K562 (cell line): ENCODE data around the gene SEPHS2. TPM values are rescaled to one million over a fixed set of nuclear protein-coding genes. Genes with fewer than 3 reads are reported as not detected.

Experiments used
- CREB1 ChIP-seq, 2 experiments: sonication (generic) in 1 of 2; formaldehyde crosslinking in 1 of 2; IDR thresholded peaks; 2 replicates each; pipeline versions ENCODE4 v1.6.1 to v1.8.0; 2012 to 2022; ENCODE audit warnings: inconsistent platforms in 1 of 2, mild to moderate bottlenecking in 1 of 2, missing genetic modification reagents in 1 of 2, moderate library complexity in 1 of 2
- HCFC1 ChIP-seq: IDR thresholded peaks from 2 replicates; pipeline ENCODE4 v1.6.1; 2012; ENCODE audit warnings: low read depth, low read length, improper control_type of control experiment
- KDM4B ChIP-seq, 2 experiments: fragments of 450-650 bp in 1 of 2; sonication (generic) in 1 of 2; IDR thresholded peaks; 2 replicates each; pipeline ENCODE4 v1.6.1; 2016 to 2017; ENCODE audit warnings: borderline replicate concordance in 2 of 2, antibody characterized with exemption in 1 of 2, low read depth in 1 of 2, mild to moderate bottlenecking in 1 of 2
- L3MBTL2 ChIP-seq: fragments of 450-650 bp; IDR thresholded peaks from 2 replicates; pipeline ENCODE4 v1.6.1; 2016; ENCODE audit warnings: mild to moderate bottlenecking, moderate library complexity
- MCM7 ChIP-seq, 2 experiments: fragments of 450-650 bp; IDR thresholded peaks; 2 replicates each; pipeline ENCODE4 v1.6.1; 2016 to 2018
- MECOM ChIP-seq: fragments of 250-450 bp; sonication (Bioruptor Pico); IDR thresholded peaks from 2 replicates; pipeline ENCODE4 v1.8.0; 2022; ENCODE audit warnings: inconsistent platforms
- MYC ChIP-seq, 2 experiments: fragments of 250-450 bp in 1 of 2; sonication (Bioruptor Pico) in 1 of 2; IDR thresholded peaks; 2 replicates each; pipeline versions ENCODE4 v1.5.1 to v1.6.1; 2012 to 2021; ENCODE audit warnings: low read depth in 2 of 2, borderline replicate concordance in 1 of 2, improper control_type of control experiment in 1 of 2, low read length in 1 of 2, mild to moderate bottlenecking in 1 of 2, moderate library complexity in 1 of 2
- NR2F6 ChIP-seq: fragments of 450-650 bp; formaldehyde crosslinking; IDR thresholded peaks from 2 replicates; pipeline ENCODE4 v1.4.0; 2020; ENCODE audit warnings: mild to moderate bottlenecking
- PHB2 ChIP-seq: fragments of 450-650 bp; IDR thresholded peaks from 2 replicates; pipeline ENCODE4 v1.6.1; 2017; ENCODE audit warnings: low read depth
- POLR3A ChIP-seq: IDR thresholded peaks from 2 replicates; pipeline ENCODE4 v1.6.1; 2011; ENCODE audit warnings: borderline replicate concordance, mild to moderate bottlenecking, moderate library complexity; ENCODE audit not compliant: insufficient read length, insufficient read depth; ENCODE audit errors: extremely low read depth
- PRMT5 ChIP-seq: sonication (generic); formaldehyde crosslinking; IDR thresholded peaks from 2 replicates; pipeline ENCODE4 v1.5.0; 2020; ENCODE audit warnings: missing genetic modification reagents
- RBBP5 ChIP-seq: fragments of 200-600 bp; sonication (generic); IDR thresholded peaks from 2 replicates; pipeline ENCODE4 v1.6.1; 2012; ENCODE audit warnings: borderline replicate concordance, mild to moderate bottlenecking, low read length, control low read depth, inconsistent platforms; ENCODE audit not compliant: insufficient read depth, poor library complexity, severe bottlenecking
- SAFB ChIP-seq: fragments of 200-400 bp; formaldehyde crosslinking; IDR thresholded peaks from 2 replicates; pipeline ENCODE4 v1.6.1; 2017; ENCODE audit warnings: low read depth, low read length, borderline replicate concordance
- TAF1 ChIP-seq: IDR thresholded peaks from 2 replicates; pipeline ENCODE4 v1.6.1; 2011; ENCODE audit warnings: mild to moderate bottlenecking, low read length, moderate library complexity; ENCODE audit not compliant: insufficient read depth, control insufficient read depth, severe bottlenecking; ENCODE audit errors: extremely low read depth
- TAF9B ChIP-seq: fragments of 450-650 bp; IDR thresholded peaks from 2 replicates; pipeline ENCODE4 v1.6.1; 2018; ENCODE audit warnings: mild to moderate bottlenecking; ENCODE audit not compliant: partially characterized antibody
- TBL1XR1 ChIP-seq, 2 experiments: IDR thresholded peaks; 2 replicates each; pipeline ENCODE4 v1.6.1; 2012; ENCODE audit warnings: improper control_type of control experiment in 2 of 2, low read length in 2 of 2, mild to moderate bottlenecking in 1 of 2
- YBX1 ChIP-seq: fragments of 450-650 bp; IDR thresholded peaks from 2 replicates; pipeline ENCODE4 v1.7.1; 2016; ENCODE audit warnings: mild to moderate bottlenecking
- ZBED1 ChIP-seq: IDR thresholded peaks from 2 replicates; pipeline ENCODE4 v1.6.1; 2014
- ZFX ChIP-seq: sonication (generic); formaldehyde crosslinking; IDR thresholded peaks from 2 replicates; pipeline ENCODE4 v1.8.0; 2022; ENCODE audit warnings: mild to moderate bottlenecking, missing genetic modification reagents, moderate library complexity
- ZNF239 ChIP-seq: fragments of 250-450 bp; sonication (Bioruptor Pico); IDR thresholded peaks from 2 replicates; pipeline ENCODE4 v1.4.0; 2020; ENCODE audit warnings: mild to moderate bottlenecking
- ZNF766 ChIP-seq: fragments of 200-800 bp; sonication (Bioruptor generic); conservative IDR thresholded peaks from 2 replicates; pipeline ENCODE4 v1.6.1; 2016; ENCODE audit warnings: missing genetic modification characterization, missing compliant biosample characterization
- polyA plus RNA-seq, 8 experiments: library from polyadenylated mRNA; depleted of rRNA in 4 of 8; stranded (reverse) in 5 of 8; unstranded in 3 of 8; fragments of >200 nt; fragmentation: Nextera tagmentation in 2 of 8; fragmentation: Illumina TruSeq in 1 of 8; extraction: Ambion mirVana in 2 of 8; extraction: Trizol in 1 of 8; gene quantifications; 2 replicates each; pipeline versions ENCODE4 v1.2.1 to v1.2.3, GENCODE V29; 2011 to 2014; ENCODE audit warnings: inconsistent platforms in 1 of 8, missing spikeins in 1 of 8
- total RNA-seq, 7 experiments: library from RNA; depleted of rRNA in 6 of 7; stranded (reverse); fragments of >200 nt in 6 of 7; fragmentation: Illumina TruSeq in 2 of 7; extraction: Trizol in 2 of 7; gene quantifications; 2 replicates each; pipeline versions ENCODE4 v1.2.1 to v1.2.3, GENCODE V29; 2011 to 2021; ENCODE audit warnings: low replicate concordance in 1 of 7
- TF ChIP-seq, protein P1 (sequence below): fragments of 250-450 bp; sonication (Bioruptor Pico); IDR thresholded peaks from 2 replicates; pipeline ENCODE4 v1.4.0; 2020; ENCODE audit warnings: borderline replicate concordance
- TF ChIP-seq, protein P2 (sequence below): fragments of 250-450 bp; sonication (Bioruptor Pico); IDR thresholded peaks from 2 replicates; pipeline ENCODE4 v1.9.0; 2021; ENCODE audit warnings: mild to moderate bottlenecking
- TF ChIP-seq, protein P3 (sequence below): fragments of 450-650 bp; IDR thresholded peaks from 2 replicates; pipeline ENCODE4 v1.6.1; 2016; ENCODE audit warnings: borderline replicate concordance

The SEPHS2 gene
- total and polyA plus RNA-seq, 9 of the 15 experiments (the other 6 are each of a cell fraction or from before 2014, with no cell fraction given), result 20.9 to 90.6 (median 43.4) TPM

DNA sequence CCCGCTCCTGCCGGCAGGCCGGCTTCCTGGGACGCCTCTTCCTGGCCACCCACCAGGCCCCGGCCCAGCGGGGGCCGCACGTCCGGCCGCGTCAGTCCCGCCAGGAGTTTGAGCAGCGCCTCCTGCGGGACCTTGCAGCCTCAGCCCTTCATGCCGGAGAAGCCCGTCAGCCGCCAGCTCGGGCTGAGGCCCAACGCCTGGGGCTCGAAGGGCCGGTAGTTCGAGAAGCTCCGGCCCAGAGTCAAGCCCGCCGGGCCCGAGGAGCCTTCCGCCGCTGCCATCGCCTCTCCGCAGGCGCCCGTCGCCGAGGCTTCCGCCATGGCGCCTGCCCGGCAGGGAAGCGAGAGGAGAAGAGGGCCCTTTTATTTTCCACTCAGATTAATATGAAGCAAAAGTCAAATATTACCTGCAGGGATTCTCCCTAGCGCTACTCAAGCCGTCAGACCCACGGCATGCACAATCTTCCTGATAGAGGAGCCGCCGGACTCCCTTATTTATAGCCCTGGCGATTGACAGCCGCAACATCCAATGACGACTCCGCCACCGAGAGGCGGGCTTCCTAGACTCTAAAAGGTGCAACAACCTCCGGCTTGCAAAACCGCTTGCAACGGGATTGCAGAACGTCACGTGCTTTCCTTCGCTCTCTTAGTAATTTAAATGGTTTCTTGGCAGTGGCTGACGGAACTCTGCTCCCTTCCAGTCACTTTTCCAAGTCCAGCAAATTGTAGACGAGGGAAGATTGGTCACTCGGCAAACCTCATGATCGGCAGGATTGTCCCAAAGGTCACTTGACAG, at the start of gene SEPHS2 (continued):
- TF ChIP-seq TAF1 (peak; percentile 78), ZNF766 (peak; percentile 94), NR2F6 (CRISPR knock-in tag) (no peak), RBBP5 (peak; percentile 89), PHB2 (no peak), PRMT5 (CRISPR knock-in tag) (no peak), POLR3A (no peak), KDM4B (IDR thresholded peaks at IDR 0.05; ENCODE audit: borderline replicate concordance in 2 of 2, low read depth in 1 of 2) (no peak; a peak in 1 of 4 replicates), YBX1 (no peak), MECOM (CRISPR knock-in tag) (peak; percentile 60; the same call in 1 of the 2 replicates), MCM7 (IDR thresholded peaks at IDR 0.05) (no peak), CREB1 (IDR thresholded peaks at IDR 0.05) (peak; percentile 47; the same call in 1 of the 2 replicates), CREB1 (CRISPR knock-in tag; IDR thresholded peaks at IDR 0.05) (peak; percentile 66), ZNF239 (CRISPR knock-in tag) (no peak), TAF9B (peak; percentile 68), MYC (IDR thresholded peaks at IDR 0.05; ENCODE audit: low read depth, low read length) (peak; percentile 99), MYC (CRISPR knock-in tag; IDR thresholded peaks at IDR 0.05; ENCODE audit: borderline replicate concordance, low read depth) (peak; percentile 66; the same call in 1 of the 2 replicates), ZFX (CRISPR knock-in tag) (peak; percentile 98), ZBED1 (no peak), L3MBTL2 (peak; percentile 99), HCFC1 (peak; percentile 28), SAFB (no peak), TBL1XR1 (IDR thresholded peaks at IDR 0.05; ENCODE audit: low read length in 2 of 2) (peak in 1 of 2 experiments; percentile 20; a peak in 2 of 4 replicates)
- TF ChIP-seq, protein P1, sequence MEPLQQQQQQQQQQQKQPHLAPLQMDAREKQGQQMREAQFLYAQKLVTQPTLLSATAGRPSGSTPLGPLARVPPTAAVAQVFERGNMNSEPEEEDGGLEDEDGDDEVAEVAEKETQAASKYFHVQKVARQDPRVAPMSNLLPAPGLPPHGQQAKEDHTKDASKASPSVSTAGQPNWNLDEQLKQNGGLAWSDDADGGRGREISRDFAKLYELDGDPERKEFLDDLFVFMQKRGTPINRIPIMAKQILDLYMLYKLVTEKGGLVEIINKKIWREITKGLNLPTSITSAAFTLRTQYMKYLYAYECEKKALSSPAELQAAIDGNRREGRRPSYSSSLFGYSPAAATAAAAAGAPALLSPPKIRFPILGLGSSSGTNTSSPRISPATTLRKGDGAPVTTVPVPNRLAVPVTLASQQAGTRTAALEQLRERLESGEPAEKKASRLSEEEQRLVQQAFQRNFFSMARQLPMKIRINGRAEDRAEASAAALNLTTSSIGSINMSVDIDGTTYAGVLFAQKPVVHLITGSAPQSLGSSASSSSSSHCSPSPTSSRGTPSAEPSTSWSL (CRISPR knock-in tag), result no peak
- TF ChIP-seq, protein P2, sequence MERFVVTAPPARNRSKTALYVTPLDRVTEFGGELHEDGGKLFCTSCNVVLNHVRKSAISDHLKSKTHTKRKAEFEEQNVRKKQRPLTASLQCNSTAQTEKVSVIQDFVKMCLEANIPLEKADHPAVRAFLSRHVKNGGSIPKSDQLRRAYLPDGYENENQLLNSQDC, result no peak
- TF ChIP-seq, protein P3, sequence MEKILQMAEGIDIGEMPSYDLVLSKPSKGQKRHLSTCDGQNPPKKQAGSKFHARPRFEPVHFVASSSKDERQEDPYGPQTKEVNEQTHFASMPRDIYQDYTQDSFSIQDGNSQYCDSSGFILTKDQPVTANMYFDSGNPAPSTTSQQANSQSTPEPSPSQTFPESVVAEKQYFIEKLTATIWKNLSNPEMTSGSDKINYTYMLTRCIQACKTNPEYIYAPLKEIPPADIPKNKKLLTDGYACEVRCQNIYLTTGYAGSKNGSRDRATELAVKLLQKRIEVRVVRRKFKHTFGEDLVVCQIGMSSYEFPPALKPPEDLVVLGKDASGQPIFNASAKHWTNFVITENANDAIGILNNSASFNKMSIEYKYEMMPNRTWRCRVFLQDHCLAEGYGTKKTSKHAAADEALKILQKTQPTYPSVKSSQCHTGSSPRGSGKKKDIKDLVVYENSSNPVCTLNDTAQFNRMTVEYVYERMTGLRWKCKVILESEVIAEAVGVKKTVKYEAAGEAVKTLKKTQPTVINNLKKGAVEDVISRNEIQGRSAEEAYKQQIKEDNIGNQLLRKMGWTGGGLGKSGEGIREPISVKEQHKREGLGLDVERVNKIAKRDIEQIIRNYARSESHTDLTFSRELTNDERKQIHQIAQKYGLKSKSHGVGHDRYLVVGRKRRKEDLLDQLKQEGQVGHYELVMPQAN, result 0 out of 2 replicates have a peak, but pooled peaks have one; percentile 15
